K562 (cell line): ENCODE data around the gene LRP1B. TPM values are rescaled to one million over a fixed set of nuclear protein-coding genes. Genes with fewer than 3 reads are reported as not detected.

Experiments
- ATAC-seq: fragments of 200-7000 bp; cut with Tn5 transposase; 3 replicates; pipeline ENCODE4 v1.9.1; 2020; ENCODE audit warnings: moderate library complexity
- BruUV-seq: library from RNA; stranded (reverse); fragments of 400-500 nt; replicated peaks from 2 replicates; lab custom pipeline; 2021; lab: Mats Ljungman, UMichigan
- CTCF ChIA-PET: fragments of 300-600 bp; formaldehyde crosslinking; extraction: SDS; loops from one replicate; lab custom pipeline; 2021; ENCODE audit warnings: low intra/inter-chr PET ratio; lab: Yijun Ruan, JAX
- POLR2A ChIA-PET: fragments of 300-600, 350-650 bp; sonication (Branson Sonifier 250); formaldehyde crosslinking; extraction: SDS; loops from one replicate; lab custom pipeline; 2021; ENCODE audit warnings: antibody characterized with exemption, inconsistent platforms; lab: Yijun Ruan, JAX
- DNase-seq, 4 experiments: peaks; one replicate each; pipeline versions ENCODE4 v3.0.0 to v3.0.0-alpha.2; 2011 to 2018; ENCODE audit warnings: low spot score in 3 of 4, mixed read lengths in 3 of 4; ENCODE audit errors: extremely low read depth in 1 of 4
- FAIRE-seq: peaks from 2 replicates; lab custom pipeline; 2011; peaks lifted over from hg19 to GRCh38; lab: Jason Lieb, UNC
- H2AFZ ChIP-seq: 2 replicates; pipeline ENCODE4 v1.6.0; 2011; ENCODE audit warnings: low read depth, low read length, control low read depth, inconsistent platforms
- H3K27ac ChIP-seq: fragments of 200-600 bp; 3 replicates; pipeline ENCODE4 v1.8.0; 2011; ENCODE audit warnings: low read depth, mild to moderate bottlenecking, control low read depth, inconsistent platforms, low read length, moderate library complexity, mixed read lengths; ENCODE audit errors: extremely low read depth
- H3K27me3 ChIP-seq, 2 experiments: fragments of 300-600 bp in 1 of 2; 2 replicates in 1 of 2; 3 replicates in 1 of 2; pipeline versions ENCODE4 v1.6.0 to v1.8.0; 2011; ENCODE audit warnings: inconsistent platforms in 2 of 2, low read length in 2 of 2, mild to moderate bottlenecking in 1 of 2, mixed read lengths in 1 of 2, moderate library complexity in 1 of 2; ENCODE audit not compliant: control insufficient read depth in 2 of 2, insufficient read depth in 2 of 2
- H3K36me3 ChIP-seq: fragments of 300-600 bp; 3 replicates; pipeline ENCODE4 v1.8.0; 2011; ENCODE audit warnings: mild to moderate bottlenecking, low read length, inconsistent platforms; ENCODE audit not compliant: control insufficient read depth, insufficient read depth
- H3K4me1 ChIP-seq, 2 experiments: fragments of 200-600 bp in 1 of 2; replicated peaks in 1 of 2; 2 replicates in 1 of 2; 3 replicates in 1 of 2; pipeline versions ENCODE4 v1.5.1 to v1.8.0; 2011; ENCODE audit warnings: inconsistent platforms in 2 of 2, low read length in 2 of 2, mild to moderate bottlenecking in 1 of 2, mixed read lengths in 1 of 2, moderate library complexity in 1 of 2; ENCODE audit not compliant: control insufficient read depth in 2 of 2, insufficient read depth in 2 of 2
- H3K4me2 ChIP-seq: 2 replicates; pipeline ENCODE4 v1.6.1; 2011; ENCODE audit warnings: low read length, control low read depth, inconsistent platforms, mixed read lengths; ENCODE audit not compliant: insufficient read depth
- H3K4me3 ChIP-seq: fragments of 200-600 bp; sonication (generic), shearing (Covaris generic); 2 replicates; pipeline ENCODE4 v1.5.1; 2016; ENCODE audit warnings: control low read depth, inconsistent platforms
- H3K79me2 ChIP-seq: fragments of 200-600 bp; 3 replicates; pipeline ENCODE4 v1.8.0; 2011; ENCODE audit warnings: low read length, inconsistent platforms; ENCODE audit not compliant: control insufficient read depth, insufficient read depth
- H3K9ac ChIP-seq, 2 experiments: 2 replicates each; pipeline versions ENCODE4 v1.6.0 to v1.6.1; 2011; ENCODE audit warnings: low read depth in 2 of 2, low read length in 2 of 2, control low read depth in 1 of 2, inconsistent platforms in 1 of 2, mild to moderate bottlenecking in 1 of 2, mixed read lengths in 1 of 2; ENCODE audit not compliant: insufficient read depth in 1 of 2
- H3K9me1 ChIP-seq: one replicate; pipeline ENCODE4 v1.6.0; 2011; ENCODE audit warnings: inconsistent platforms, mild to moderate bottlenecking, low read length, moderate library complexity; ENCODE audit not compliant: control insufficient read depth, insufficient read depth
- H3K9me3 ChIP-seq: replicated peaks from 2 replicates; pipeline ENCODE4 v1.5.1; 2011; ENCODE audit warnings: low read depth, low read length, inconsistent platforms; ENCODE audit not compliant: control insufficient read depth, insufficient read depth
- H4K20me1 ChIP-seq: replicated peaks from 2 replicates; pipeline ENCODE4 v1.6.1; 2011; ENCODE audit warnings: low read length, inconsistent platforms, mixed read lengths; ENCODE audit not compliant: control insufficient read depth, insufficient read depth
- CREB1 ChIP-seq, 2 experiments: sonication (generic) in 1 of 2; formaldehyde crosslinking in 1 of 2; IDR thresholded peaks; 2 replicates each; pipeline versions ENCODE4 v1.6.1 to v1.8.0; 2012 to 2022; ENCODE audit warnings: inconsistent platforms in 1 of 2, mild to moderate bottlenecking in 1 of 2, missing genetic modification reagents in 1 of 2, moderate library complexity in 1 of 2
- DPF2 ChIP-seq: fragments of 450-650 bp; IDR thresholded peaks from 2 replicates; pipeline ENCODE4 v1.6.1; 2016
- HDAC8 ChIP-seq: fragments of 450-650 bp; IDR thresholded peaks from 2 replicates; pipeline ENCODE4 v1.6.1; 2016; ENCODE audit warnings: mild to moderate bottlenecking, missing genetic modification characterization, moderate library complexity, missing compliant biosample characterization
- HEY1 ChIP-seq: fragments of 250-450 bp; sonication (Bioruptor Pico); IDR thresholded peaks from 2 replicates; pipeline ENCODE4 v1.5.0; 2020; ENCODE audit warnings: mild to moderate bottlenecking, moderate library complexity, borderline replicate concordance
- MIER1 ChIP-seq: fragments of 450-650 bp; IDR thresholded peaks from 2 replicates; pipeline ENCODE4 v1.6.1; 2016; ENCODE audit warnings: antibody characterized with exemption, mild to moderate bottlenecking, low read depth
- MXI1 ChIP-seq: IDR thresholded peaks from 2 replicates; pipeline ENCODE4 v1.6.1; 2011; ENCODE audit warnings: low read depth, mild to moderate bottlenecking, improper control_type of control experiment, low read length
- NR2C2 ChIP-seq, 2 experiments: fragments of 200-800 bp in 1 of 2; sonication (Bioruptor generic) in 1 of 2; sonication (generic) in 1 of 2; formaldehyde crosslinking in 1 of 2; IDR thresholded peaks; 2 replicates each; pipeline versions ENCODE4 v1.6.1 to v1.8.0; 2016 to 2022; ENCODE audit warnings: mild to moderate bottlenecking in 1 of 2, missing compliant biosample characterization in 1 of 2, missing genetic modification characterization in 1 of 2, missing genetic modification reagents in 1 of 2
- PTBP1 ChIP-seq: fragments of 200-400 bp; formaldehyde crosslinking; IDR thresholded peaks from 2 replicates; pipeline ENCODE4 v1.6.1; 2017; ENCODE audit warnings: low read depth, low read length
- PURB ChIP-seq: sonication (generic); formaldehyde crosslinking; IDR thresholded peaks from 2 replicates; pipeline ENCODE4 v1.9.0; 2021; ENCODE audit warnings: low read depth, mild to moderate bottlenecking, missing genetic modification reagents
- ZC3H4 ChIP-seq: sonication (generic); formaldehyde crosslinking; IDR thresholded peaks from 2 replicates; pipeline ENCODE4 v1.9.0; 2021; ENCODE audit warnings: missing genetic modification reagents, borderline replicate concordance
- ZNF143 ChIP-seq: sonication (generic); formaldehyde crosslinking; IDR thresholded peaks from 2 replicates; pipeline ENCODE4 v1.9.0; 2022; ENCODE audit warnings: mild to moderate bottlenecking, missing genetic modification reagents
- ZNF197 ChIP-seq: fragments of 200-800 bp; sonication (Bioruptor generic); IDR thresholded peaks from 2 replicates; pipeline ENCODE4 v1.6.1; 2016; ENCODE audit warnings: low read depth, missing genetic modification characterization, missing compliant biosample characterization
- ZNF311 ChIP-seq: fragments of 250-450 bp; sonication (Bioruptor Pico); IDR thresholded peaks from 2 replicates; pipeline ENCODE4 v1.4.0; 2020; ENCODE audit warnings: mild to moderate bottlenecking, moderate library complexity
- WGBS: fragments of 100-300 bp; shearing (Covaris generic); methylation state at CpG from one replicate; pipeline ENCODE4 v1.1.6; 2016; ENCODE audit warnings: low coverage, mixed read lengths; ENCODE audit not compliant: insufficient coverage; ENCODE audit errors: missing lambda C conversion rate; 5-methylcytosine and 5-hydroxymethylcytosine counted together
- in situ Hi-C: fragments of 300-500 bp; cut with MboI; formaldehyde crosslinking; loops from 4 replicates; pipeline ENCODE4 v1.15.0; 2018; ENCODE audit warnings: inconsistent platforms, mixed read lengths
- intact Hi-C: fragments of 100-400 bp; cut with micrococcal nuclease; formaldehyde crosslinking; loops from 2 replicates; pipeline ENCODE4 v1.14.2; 2022
- polyA plus RNA-seq, 8 experiments: library from polyadenylated mRNA; depleted of rRNA in 4 of 8; stranded (reverse) in 5 of 8; unstranded in 3 of 8; fragments of >200 nt; fragmentation: Nextera tagmentation in 2 of 8; fragmentation: Illumina TruSeq in 1 of 8; extraction: Ambion mirVana in 2 of 8; extraction: Trizol in 1 of 8; gene quantifications; 2 replicates each; pipeline versions ENCODE4 v1.2.1 to v1.2.3, GENCODE V29; 2011 to 2014; ENCODE audit warnings: inconsistent platforms in 1 of 8, missing spikeins in 1 of 8
- total RNA-seq, 7 experiments: library from RNA; depleted of rRNA in 6 of 7; stranded (reverse); fragments of >200 nt in 6 of 7; fragmentation: Illumina TruSeq in 2 of 7; extraction: Trizol in 2 of 7; gene quantifications; 2 replicates each; pipeline versions ENCODE4 v1.2.1 to v1.2.3, GENCODE V29; 2011 to 2021; ENCODE audit warnings: low replicate concordance in 1 of 7
- TF ChIP-seq, protein P1 (sequence below): fragments of 250-450 bp; sonication (Bioruptor Pico); IDR thresholded peaks from 2 replicates; pipeline ENCODE4 v1.5.0; 2020; ENCODE audit warnings: mild to moderate bottlenecking, borderline replicate concordance
- TF ChIP-seq, protein P2 (sequence below): fragments of 450-650 bp; formaldehyde crosslinking; IDR thresholded peaks from 2 replicates; pipeline ENCODE4 v1.4.0; 2020; ENCODE audit warnings: mild to moderate bottlenecking, moderate library complexity

LRP1B gene
- total and polyA plus RNA-seq, 9 of the 15 experiments (the other 6 are each of a cell fraction or from before 2014, with no cell fraction given): not detected

DNA sequence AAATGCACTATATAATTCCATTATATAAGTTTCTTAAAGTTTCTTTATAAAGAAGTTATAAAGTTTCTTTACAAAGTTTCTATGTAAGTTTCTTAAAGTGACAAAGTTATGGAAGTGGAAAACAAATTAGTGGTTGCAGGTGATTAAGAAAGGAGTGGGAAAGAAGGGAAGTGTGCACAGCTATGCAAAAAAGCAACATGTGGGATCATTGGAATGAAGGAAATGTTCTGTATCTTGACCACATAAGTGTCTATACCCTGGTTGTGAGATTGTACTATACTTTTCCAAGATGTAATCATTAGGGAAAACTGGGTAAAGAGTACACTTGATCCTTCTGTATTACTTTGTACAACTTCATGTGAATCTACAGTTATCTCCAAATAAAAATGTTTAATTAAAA is 1541.1 kb downstream of the LRP1B start (continued):
- TF ChIP-seq, protein P1, sequence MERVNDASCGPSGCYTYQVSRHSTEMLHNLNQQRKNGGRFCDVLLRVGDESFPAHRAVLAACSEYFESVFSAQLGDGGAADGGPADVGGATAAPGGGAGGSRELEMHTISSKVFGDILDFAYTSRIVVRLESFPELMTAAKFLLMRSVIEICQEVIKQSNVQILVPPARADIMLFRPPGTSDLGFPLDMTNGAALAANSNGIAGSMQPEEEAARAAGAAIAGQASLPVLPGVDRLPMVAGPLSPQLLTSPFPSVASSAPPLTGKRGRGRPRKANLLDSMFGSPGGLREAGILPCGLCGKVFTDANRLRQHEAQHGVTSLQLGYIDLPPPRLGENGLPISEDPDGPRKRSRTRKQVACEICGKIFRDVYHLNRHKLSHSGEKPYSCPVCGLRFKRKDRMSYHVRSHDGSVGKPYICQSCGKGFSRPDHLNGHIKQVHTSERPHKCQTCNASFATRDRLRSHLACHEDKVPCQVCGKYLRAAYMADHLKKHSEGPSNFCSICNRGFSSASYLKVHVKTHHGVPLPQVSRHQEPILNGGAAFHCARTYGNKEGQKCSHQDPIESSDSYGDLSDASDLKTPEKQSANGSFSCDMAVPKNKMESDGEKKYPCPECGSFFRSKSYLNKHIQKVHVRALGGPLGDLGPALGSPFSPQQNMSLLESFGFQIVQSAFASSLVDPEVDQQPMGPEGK (CRISPR knock-in tag): no peak

DNA sequence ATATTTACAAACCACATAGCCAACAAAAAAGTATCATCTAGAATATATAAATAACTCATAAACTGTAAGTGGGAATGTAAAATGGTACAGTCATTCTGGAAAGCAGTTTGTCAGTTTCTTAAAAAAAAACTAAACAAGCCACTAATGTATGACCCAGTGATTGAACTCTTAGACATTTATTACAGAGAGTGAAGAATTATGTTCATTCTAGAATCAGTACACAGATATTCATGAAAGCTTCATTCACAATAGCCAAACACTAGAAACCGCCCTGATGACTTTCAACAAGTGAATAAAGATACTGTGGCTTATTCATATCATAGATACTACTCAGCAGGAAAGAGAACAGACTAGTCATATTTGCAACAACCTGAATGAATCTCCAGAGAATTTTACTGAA is 1541.5 kb downstream of the LRP1B start:
- Histone ChIP-seq H4K20me1 (no peaks in the 10 kb centered on the region), H3K9ac (no peak overlapping the region), H3K27me3 (no peaks in the 10 kb centered on the region), H3K9me1 (no peaks in the 10 kb centered on the region), H3K36me3 (no peaks in the 10 kb centered on the region), H3K4me3 (no peak overlapping the region), H3K9me3 (no peaks in the 10 kb centered on the region), H3K4me1 (no peaks in the 10 kb centered on the region), H3K79me2 (no peaks in the 10 kb centered on the region), H2AFZ (no peak overlapping the region), H3K4me2 (no peak overlapping the region), H3K27ac (no peak overlapping the region)
- FAIRE-seq: no peak
- intact Hi-C loops (no loop called here), in situ Hi-C loops (no loop called here)
- DNase-seq: no peak
- no peak for ATAC-seq
- BruUV-seq: no TSS peak
- 0% methylated on average over 1 of the region's 1 CpG for WGBS
- ChIA-PET CTCF (no interaction called here), POLR2A (no interaction called here)
- TF ChIP-seq PURB (CRISPR knock-in tag): no peak
- no peak for TF ChIP-seq DPF2
- TF ChIP-seq PTBP1: no peak
- TF ChIP-seq, protein P2, sequence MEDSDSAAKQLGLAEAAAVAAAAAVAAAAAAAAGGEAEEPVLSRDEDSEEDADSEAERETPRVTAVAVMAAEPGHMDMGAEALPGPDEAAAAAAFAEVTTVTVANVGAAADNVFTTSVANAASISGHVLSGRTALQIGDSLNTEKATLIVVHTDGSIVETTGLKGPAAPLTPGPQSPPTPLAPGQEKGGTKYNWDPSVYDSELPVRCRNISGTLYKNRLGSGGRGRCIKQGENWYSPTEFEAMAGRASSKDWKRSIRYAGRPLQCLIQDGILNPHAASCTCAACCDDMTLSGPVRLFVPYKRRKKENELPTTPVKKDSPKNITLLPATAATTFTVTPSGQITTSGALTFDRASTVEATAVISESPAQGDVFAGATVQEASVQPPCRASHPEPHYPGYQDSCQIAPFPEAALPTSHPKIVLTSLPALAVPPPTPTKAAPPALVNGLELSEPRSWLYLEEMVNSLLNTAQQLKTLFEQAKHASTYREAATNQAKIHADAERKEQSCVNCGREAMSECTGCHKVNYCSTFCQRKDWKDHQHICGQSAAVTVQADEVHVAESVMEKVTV (CRISPR knock-in tag): no peak
- no peak for TF ChIP-seq CREB1 (IDR thresholded peaks at IDR 0.05)
- TF ChIP-seq CREB1 (CRISPR knock-in tag; IDR thresholded peaks at IDR 0.05): no peak
- TF ChIP-seq ZNF311 (CRISPR knock-in tag): no peak
- no peak for TF ChIP-seq MXI1
- TF ChIP-seq ZNF197 (CRISPR knock-in tag): no peak
- no peak for TF ChIP-seq ZNF143 (CRISPR knock-in tag)
- TF ChIP-seq ZC3H4 (CRISPR knock-in tag): no peak
- no peak for TF ChIP-seq HEY1 (CRISPR knock-in tag)
- no peak for TF ChIP-seq MIER1
- TF ChIP-seq NR2C2 (CRISPR knock-in tag; IDR thresholded peaks at IDR 0.05): no peak
- TF ChIP-seq NR2C2 (tag; IDR thresholded peaks at IDR 0.05): no peak
- TF ChIP-seq HDAC8: no peak
